B cell (primary cell): Measurements from ENCODE around the gene PTPRG. TPM values are rescaled to one million over a fixed set of nuclear protein-coding genes. Genes with fewer than 3 reads are reported as not detected.

Source experiments
- ATAC-seq: fragments of 200-7000 bp; cut with Tn5 transposase; one replicate; pipeline ENCODE4 v1.10.0; 2021; ENCODE audit warnings: low read depth, mild to moderate bottlenecking, moderate number of reproducible peaks, moderate library complexity
- CTCF ChIA-PET: fragments of 350-600 bp; sonication (Branson Sonifier 250); formaldehyde crosslinking; loops from one replicate; lab custom pipeline; 2021; ENCODE audit warnings: antibody characterized with exemption, inconsistent platforms; lab: Charles Lee
- POLR2A ChIA-PET: fragments of 350-600 bp; sonication (Branson Sonifier 250); formaldehyde crosslinking; loops from one replicate; lab custom pipeline; 2021; ENCODE audit warnings: antibody characterized with exemption; lab: Charles Lee
- DNase-seq: peaks from one replicate; pipeline ENCODE4 v3.0.0; 2013
- H2AFZ ChIP-seq: 2 replicates; pipeline ENCODE4 v1.6.1; 2012; ENCODE audit warnings: mild to moderate bottlenecking, low read depth, low read length; ENCODE audit not compliant: insufficient read depth, poor library complexity, severe bottlenecking
- H3K27ac ChIP-seq, 2 donors: 1 replicate in 1 of 2; 2 replicates in 1 of 2; pipeline ENCODE4 v1.5.1; 2012 to 2013; ENCODE audit warnings: low read length in 2 of 2, mild to moderate bottlenecking in 2 of 2, moderate library complexity in 1 of 2
- H3K27me3 ChIP-seq, 4 experiments: fragments of 200-600 bp in 1 of 4; sonication (generic) in 1 of 4; replicated peaks in 1 of 4; 1 replicate in 2 of 4; 2 replicates in 2 of 4; pipeline versions ENCODE4 v1.6.1 to v1.7.0; 2013 to 2016; ENCODE audit warnings: low read length in 3 of 4, mild to moderate bottlenecking in 2 of 4, mixed read lengths in 1 of 4, moderate library complexity in 1 of 4; ENCODE audit not compliant: insufficient read depth in 4 of 4, control insufficient read depth in 3 of 4; ENCODE audit errors: control extremely low read depth in 1 of 4
- H3K36me3 ChIP-seq, 2 experiments: replicated peaks in 1 of 2; 1 replicate in 1 of 2; 2 replicates in 1 of 2; pipeline versions ENCODE4 v1.6.1 to v1.7.1; 2013; ENCODE audit warnings: low read length in 1 of 2; ENCODE audit not compliant: insufficient read depth in 2 of 2, control insufficient read depth in 1 of 2; ENCODE audit errors: control extremely low read depth in 1 of 2, extremely low read depth in 1 of 2
- H3K4me1 ChIP-seq, 2 donors: fragments of 200-600 bp in 1 of 2; sonication (generic) in 1 of 2; 1 replicate in 1 of 2; 2 replicates in 1 of 2; pipeline versions ENCODE4 v1.5.1 to v1.6.1; 2013 to 2017; ENCODE audit warnings: low read length in 2 of 2; ENCODE audit not compliant: control insufficient read depth in 2 of 2, insufficient read depth in 2 of 2
- H3K4me2 ChIP-seq: replicated peaks from 2 replicates; pipeline ENCODE3; 2012; ENCODE audit warnings: mild to moderate bottlenecking, low read depth, low read length; ENCODE audit not compliant: poor library complexity, severe bottlenecking
- H3K4me3 ChIP-seq, 5 experiments: fragments of 200-600 bp in 1 of 5; sonication (generic) in 1 of 5; 1 replicate in 3 of 5; 2 replicates in 2 of 5; pipeline versions ENCODE4 v1.5.1 to v1.7.0; 2011 to 2016; ENCODE audit warnings: low read length in 4 of 5, mild to moderate bottlenecking in 4 of 5, low read depth in 2 of 5, control low read depth in 1 of 5, moderate library complexity in 1 of 5; ENCODE audit not compliant: insufficient read depth in 1 of 5; ENCODE audit errors: control extremely low read depth in 1 of 5, extremely low read depth in 1 of 5
- H3K79me2 ChIP-seq: fragments of 200-600 bp; sonication (generic); one replicate; pipeline ENCODE4 v1.6.0; 2016; ENCODE audit warnings: low read length; ENCODE audit not compliant: control insufficient read depth, insufficient read depth
- H3K9ac ChIP-seq: fragments of 200-600 bp; sonication (generic); 2 replicates; pipeline ENCODE4 v1.6.1; 2017; ENCODE audit warnings: mild to moderate bottlenecking, low read length, moderate library complexity
- H3K9me3 ChIP-seq, 3 donors: one replicate each; pipeline versions ENCODE4 v1.6.1 to v1.7.1; 2013; ENCODE audit warnings: low read length in 2 of 3; ENCODE audit not compliant: control insufficient read depth in 2 of 3, insufficient read depth in 1 of 3; ENCODE audit errors: control extremely low read depth in 1 of 3
- H4K20me1 ChIP-seq: 2 replicates; pipeline ENCODE4 v1.6.0; 2012; ENCODE audit warnings: mild to moderate bottlenecking, low read length; ENCODE audit not compliant: insufficient read depth, control insufficient read depth, poor library complexity, severe bottlenecking
- H3K27ac Mint-ChIP-seq: one replicate; pipeline ENCODE4 v1.8.0; 2021; ENCODE audit warnings: mixed read lengths
- H3K27me3 Mint-ChIP-seq: one replicate; pipeline ENCODE4 v1.8.0; 2021; ENCODE audit warnings: mixed read lengths
- H3K4me1 Mint-ChIP-seq: one replicate; pipeline ENCODE4 v1.8.0; 2021; ENCODE audit warnings: mixed read lengths
- H3K4me3 Mint-ChIP-seq: one replicate; pipeline ENCODE4 v1.8.0; 2021; ENCODE audit warnings: mixed read lengths
- H3K9me3 Mint-ChIP-seq: one replicate; pipeline ENCODE4 v1.8.0; 2022; ENCODE audit warnings: mixed read lengths; ENCODE audit not compliant: insufficient read depth
- EZH2 ChIP-seq: IDR thresholded peaks from 2 replicates; pipeline ENCODE4 v1.6.1; 2012; ENCODE audit warnings: borderline replicate concordance, low read depth, mild to moderate bottlenecking, moderate library complexity, low read length; ENCODE audit not compliant: insufficient read depth, poor library complexity, severe bottlenecking
- WGBS: methylation state at CpG from one replicate; pipeline ENCODE4 v1.1.5; 2013; ENCODE audit warnings: missing lambda C conversion rate; ENCODE audit not compliant: insufficient coverage; 5-methylcytosine and 5-hydroxymethylcytosine counted together
- intact Hi-C: fragments of 100-400 bp; cut with micrococcal nuclease; formaldehyde crosslinking; loops from one replicate; pipeline ENCODE4 v1.10.0; 2022
- polyA plus RNA-seq: library from polyadenylated mRNA; depleted of rRNA; stranded (reverse); fragments of >200 nt; gene quantifications from 2 replicates; pipeline ENCODE4 v1.2.3, GENCODE V29; 2012
- total RNA-seq, 2 donors: library from RNA; stranded (reverse); fragments of 120-200 nt in 1 of 2; gene quantifications; 1 replicate in 1 of 2; 2 replicates in 1 of 2; pipeline versions ENCODE4 v1.2.3 to v1.2.4, GENCODE V29; 2013 to 2022
- TF ChIP-seq, protein P1 (sequence below): fragments of 200-600 bp; IDR thresholded peaks from one replicate; pipeline ENCODE4 v1.8.0; 2022; ENCODE audit warnings: antibody characterized with exemption, mild to moderate bottlenecking

PTPRG gene
- total and polyA plus RNA-seq, 2 donors (not counting 1 experiment from before 2014, with no cell fraction given): 0.12 to 1.3 TPM

DNA sequence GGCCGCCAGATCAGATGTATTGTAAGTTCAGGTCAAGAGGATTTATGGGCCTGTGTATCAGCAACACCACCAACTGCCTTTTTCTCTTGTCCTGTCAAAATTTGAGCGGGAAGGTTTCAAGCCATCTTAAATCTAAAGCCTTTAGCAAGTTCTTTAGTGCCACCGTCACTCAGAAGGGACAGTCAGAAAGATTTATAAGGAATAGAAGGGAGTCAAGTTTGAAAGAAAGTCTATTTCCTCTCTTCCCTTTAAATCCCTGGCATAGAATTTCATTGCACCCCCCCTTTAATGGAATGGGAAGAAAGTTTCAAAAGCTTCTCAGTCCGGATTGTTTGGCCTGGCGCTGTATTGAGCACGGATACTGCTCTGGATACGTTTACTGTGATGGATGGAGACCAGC, 452.6 kb downstream of the PTPRG start:
- Mint-ChIP-seq H3K4me1 (no peaks in the 10 kb centered on the region), H3K4me3 (no peak overlapping the region), H3K9me3 (no peaks in the 10 kb centered on the region), H3K27me3 (no peaks in the 10 kb centered on the region), H3K27ac (no peak overlapping the region)
- Histone ChIP-seq H3K36me3 (no peaks in the 10 kb centered on the region), H3K4me2 (no peak overlapping the region), H3K27ac (no peak overlapping the region), H2AFZ (no peak overlapping the region), H3K27me3 (no peaks in the 10 kb centered on the region), H3K9ac (no peak overlapping the region), H3K79me2 (no peaks in the 10 kb centered on the region), H3K4me1 (no peaks in the 10 kb centered on the region), H4K20me1 (no peaks in the 10 kb centered on the region), H3K9me3 (peaks cover 0 to 5% (median 0%) of the 10 kb centered on the region in 3 donors), H3K4me3 (no peak overlapping the region)
- WGBS: no CpG with 5 or more reads among the region's 7 CpGs
- CTCF ChIA-PET: no interaction called here
- no peak for DNase-seq
- no peak for ATAC-seq
- TF ChIP-seq, protein P1, sequence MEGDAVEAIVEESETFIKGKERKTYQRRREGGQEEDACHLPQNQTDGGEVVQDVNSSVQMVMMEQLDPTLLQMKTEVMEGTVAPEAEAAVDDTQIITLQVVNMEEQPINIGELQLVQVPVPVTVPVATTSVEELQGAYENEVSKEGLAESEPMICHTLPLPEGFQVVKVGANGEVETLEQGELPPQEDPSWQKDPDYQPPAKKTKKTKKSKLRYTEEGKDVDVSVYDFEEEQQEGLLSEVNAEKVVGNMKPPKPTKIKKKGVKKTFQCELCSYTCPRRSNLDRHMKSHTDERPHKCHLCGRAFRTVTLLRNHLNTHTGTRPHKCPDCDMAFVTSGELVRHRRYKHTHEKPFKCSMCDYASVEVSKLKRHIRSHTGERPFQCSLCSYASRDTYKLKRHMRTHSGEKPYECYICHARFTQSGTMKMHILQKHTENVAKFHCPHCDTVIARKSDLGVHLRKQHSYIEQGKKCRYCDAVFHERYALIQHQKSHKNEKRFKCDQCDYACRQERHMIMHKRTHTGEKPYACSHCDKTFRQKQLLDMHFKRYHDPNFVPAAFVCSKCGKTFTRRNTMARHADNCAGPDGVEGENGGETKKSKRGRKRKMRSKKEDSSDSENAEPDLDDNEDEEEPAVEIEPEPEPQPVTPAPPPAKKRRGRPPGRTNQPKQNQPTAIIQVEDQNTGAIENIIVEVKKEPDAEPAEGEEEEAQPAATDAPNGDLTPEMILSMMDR: no peak
- no peak for TF ChIP-seq EZH2
- intact Hi-C loops: no loop called here
- POLR2A ChIA-PET: no interaction called here

DNA sequence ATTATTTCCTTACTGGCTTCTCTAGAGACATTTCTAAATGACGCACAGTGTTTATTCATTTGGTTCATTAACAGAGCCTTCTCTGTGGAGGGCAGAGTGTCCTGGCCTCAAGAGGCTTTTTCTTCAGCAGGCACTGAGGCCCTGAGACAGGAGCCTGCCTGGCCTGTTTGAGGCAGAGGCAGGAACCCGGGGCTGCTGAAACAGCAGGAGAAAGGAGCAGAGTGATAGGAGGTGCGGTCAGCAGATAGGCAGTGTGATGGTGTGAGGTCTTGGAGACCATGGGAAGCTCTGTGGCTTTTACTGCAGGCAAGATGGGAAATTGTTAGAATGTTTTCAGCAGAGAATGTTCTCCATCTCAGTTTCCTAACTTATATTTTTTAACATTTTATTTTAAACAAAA, 453.7 kb downstream of the PTPRG start:
- no peak for ATAC-seq
- no peaks in the 10 kb centered on the region for H3K9me3 Mint-ChIP-seq
- WGBS: 75% methylated on average over 2 of the region's 3 CpGs
- ChIA-PET POLR2A (no interaction called here), CTCF (no interaction called here)
- no peaks in the 10 kb centered on the region for H3K79me2 ChIP-seq
- no peak overlapping the region for H3K9ac ChIP-seq
- H3K4me3 Mint-ChIP-seq: no peak overlapping the region
- H3K4me1 ChIP-seq: no peaks in the 10 kb centered on the region
- no peak overlapping the region for H3K4me3 ChIP-seq
- no peaks in the 10 kb centered on the region for H4K20me1 ChIP-seq
- H3K27me3 Mint-ChIP-seq: no peaks in the 10 kb centered on the region
- H3K27me3 ChIP-seq: no peaks in the 10 kb centered on the region
- no peak overlapping the region for H2AFZ ChIP-seq
- intact Hi-C loops: no loop called here
- H3K4me2 ChIP-seq: no peak overlapping the region
- H3K27ac ChIP-seq: no peak overlapping the region
- no peak for TF ChIP-seq EZH2
- TF ChIP-seq, protein P1: no peak
- H3K36me3 ChIP-seq: no peaks in the 10 kb centered on the region
- H3K27ac Mint-ChIP-seq: no peak overlapping the region
- DNase-seq: no peak
- H3K9me3 ChIP-seq: no peaks in the 10 kb centered on the region
- H3K4me1 Mint-ChIP-seq: no peaks in the 10 kb centered on the region
